Adipose tissue (tissue), 3 donors: ENCODE measurements around the gene CAMTA1. TPM values are rescaled to one million over a fixed set of nuclear protein-coding genes. Genes with fewer than 3 reads are reported as not detected.
"Not testable (repeated sequence)": the region's sequence is repeated elsewhere in the genome, so short reads cannot be mapped to it uniquely, and the experiment has no call there.

ENCODE experiments used
- H3K27ac ChIP-seq: one replicate; pipeline ENCODE4 v1.5.1; 2013; ENCODE audit warnings: low read depth, low read length
- WGBS, 3 donors: extraction: QIAGEN DNeasy Blood & Tissue Kit; methylation state at CpG; one replicate each; pipeline ENCODE4 v1.1.7; 2013; 5-methylcytosine and 5-hydroxymethylcytosine counted together
- polyA plus RNA-seq, 3 donors: library from polyadenylated mRNA; stranded (reverse); fragments of 200-250 nt; gene quantifications; one replicate each; pipeline ENCODE4 v1.2.3, GENCODE V29; 2013
- donor health status: healthy with polysubstance abuse.
- donor health status: Bipolar disorder and iron deficiency.
- donor health status: healthy.

CAMTA1 gene
- polyA plus RNA-seq, 3 donors: 25.7 to 111 (median 60.2) TPM

DNA sequence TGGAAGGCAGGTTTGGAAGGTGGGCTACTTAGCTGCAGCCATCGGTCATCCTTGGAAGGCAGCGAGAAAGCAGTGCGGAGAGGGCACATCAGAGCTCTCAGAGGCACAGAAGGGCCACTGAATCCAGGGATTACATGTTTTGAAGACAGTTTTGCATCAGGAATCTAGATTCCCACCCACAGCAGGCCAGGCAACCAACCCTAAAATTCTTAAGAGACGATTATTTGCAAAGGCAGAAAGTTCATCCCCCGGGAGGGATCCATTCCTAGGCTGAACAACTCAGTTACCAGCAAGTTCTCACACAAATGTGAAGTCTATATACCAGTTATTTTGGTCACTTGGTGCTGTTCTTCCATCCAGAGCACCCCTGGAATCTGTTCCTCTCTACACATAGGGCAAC is 528.6 kb downstream of the CAMTA1 start:
- 88 to 97% (median 91%) methylated on average over 5 of the region's 5 CpGs for WGBS, 3 donors
- no peak overlapping the region for H3K27ac ChIP-seq

DNA sequence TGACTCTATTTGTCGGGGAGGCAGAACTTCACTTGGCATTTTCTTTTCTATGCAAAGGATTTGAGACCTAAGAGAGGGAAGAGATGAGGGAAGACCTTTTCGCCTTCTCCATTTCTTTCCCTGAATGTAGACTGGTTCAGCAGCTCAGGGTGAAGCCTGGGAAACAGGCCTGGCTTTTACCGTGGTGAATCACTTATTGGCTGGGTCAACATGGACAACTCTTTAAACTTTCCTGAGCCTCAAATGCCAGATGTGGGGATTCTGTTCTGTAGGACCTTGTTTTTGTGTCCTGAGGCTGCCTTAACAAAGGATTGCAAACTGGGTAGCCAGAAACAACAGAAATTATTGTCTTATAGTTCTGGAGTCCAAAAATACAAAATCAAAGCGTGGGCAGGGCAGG is 530.1 kb downstream of the CAMTA1 start:
- H3K27ac ChIP-seq: no peak overlapping the region
- 77 to 87% (median 87%) methylated on average over 4 of the region's 4 CpGs for WGBS, 3 donors

DNA sequence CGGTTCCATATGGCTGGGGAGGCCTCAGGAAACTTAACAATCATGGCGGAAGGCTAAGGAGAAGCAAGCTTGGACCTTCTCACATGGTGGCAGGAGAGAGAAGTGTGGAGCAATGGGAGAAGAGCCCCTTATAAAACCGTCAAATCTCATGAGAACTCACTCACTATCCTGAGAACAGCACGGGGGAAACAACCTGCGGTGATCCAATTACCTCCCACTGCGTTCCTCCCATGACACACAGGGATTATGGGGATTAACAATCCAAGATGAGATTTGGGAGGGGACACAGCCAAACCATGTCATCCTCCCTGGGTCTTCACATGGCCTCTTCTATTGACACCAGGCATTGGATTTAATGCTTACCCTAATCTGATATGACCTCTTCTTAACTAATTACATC is 530.7 kb downstream of the CAMTA1 start:
- H3K27ac ChIP-seq: no peak overlapping the region
- 86 to 93% (median 89%) methylated on average over 6 of the region's 6 CpGs for WGBS, 3 donors

DNA sequence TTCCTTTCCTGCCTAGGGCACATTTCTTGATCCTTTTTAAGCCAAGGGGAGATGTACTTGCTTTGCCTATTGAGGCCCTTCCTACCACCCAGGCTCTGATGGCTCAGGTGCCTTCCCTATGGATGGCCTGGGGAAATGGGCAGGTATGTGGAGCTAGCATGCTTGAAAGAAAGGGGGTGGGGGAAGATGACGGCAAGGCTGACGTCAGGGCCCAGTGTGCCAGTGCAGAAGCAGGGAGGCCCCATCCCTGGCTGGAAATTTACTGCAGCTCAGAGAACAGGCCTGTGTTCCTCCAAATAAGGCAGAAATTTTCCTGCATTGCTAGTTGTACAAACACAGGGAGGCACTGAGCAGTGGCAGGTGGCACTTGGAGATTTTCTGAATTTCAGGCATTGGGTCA is 532.6 kb downstream of the CAMTA1 start:
- no peak overlapping the region for H3K27ac ChIP-seq
- 85 to 98% (median 93%) methylated on average over 2 of the region's 2 CpGs for WGBS, 3 donors

DNA sequence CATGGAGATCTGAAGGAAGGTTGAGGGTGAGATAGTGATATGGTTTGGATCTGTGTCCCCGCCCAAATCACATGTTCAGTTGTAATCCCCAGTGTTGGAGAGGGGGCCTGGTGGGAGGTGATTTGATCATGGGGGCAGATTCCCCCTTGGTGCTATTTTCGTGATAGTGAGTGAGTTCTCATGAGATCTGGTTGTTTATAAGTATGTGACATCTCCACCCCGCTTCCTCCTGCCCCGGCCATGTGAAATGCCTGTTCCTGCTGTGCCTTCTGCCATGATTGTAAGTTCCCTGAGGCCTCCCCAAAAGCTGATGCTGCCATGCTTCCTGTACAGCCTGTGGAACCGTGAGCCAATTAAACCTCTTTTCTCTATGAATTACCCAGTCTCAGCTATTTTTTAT is 533.9 kb downstream of the CAMTA1 start:
- 88 to 96% (median 88%) methylated on average over 5 of the region's 5 CpGs for WGBS, 3 donors
- no peak overlapping the region for H3K27ac ChIP-seq

DNA sequence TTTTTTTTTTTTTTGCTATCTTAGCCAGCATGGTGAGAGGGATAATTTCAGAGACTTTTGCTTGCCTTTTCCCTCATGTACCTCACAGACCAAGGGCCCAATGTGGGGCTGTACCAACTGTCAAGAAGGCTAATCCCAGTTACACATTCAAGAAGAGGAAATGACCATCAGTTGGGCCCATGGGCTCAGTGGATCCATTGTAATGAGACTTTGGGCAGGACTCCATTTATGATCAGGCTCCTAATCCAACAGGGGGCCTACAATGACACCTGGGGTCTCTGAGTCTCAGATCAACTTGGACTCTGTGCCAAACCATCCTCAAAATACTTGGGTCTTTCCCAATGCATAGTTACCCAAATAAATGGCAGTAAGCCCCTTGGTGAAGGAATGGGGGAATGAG is 535.4 kb downstream of the CAMTA1 start:
- no peak overlapping the region for H3K27ac ChIP-seq

DNA sequence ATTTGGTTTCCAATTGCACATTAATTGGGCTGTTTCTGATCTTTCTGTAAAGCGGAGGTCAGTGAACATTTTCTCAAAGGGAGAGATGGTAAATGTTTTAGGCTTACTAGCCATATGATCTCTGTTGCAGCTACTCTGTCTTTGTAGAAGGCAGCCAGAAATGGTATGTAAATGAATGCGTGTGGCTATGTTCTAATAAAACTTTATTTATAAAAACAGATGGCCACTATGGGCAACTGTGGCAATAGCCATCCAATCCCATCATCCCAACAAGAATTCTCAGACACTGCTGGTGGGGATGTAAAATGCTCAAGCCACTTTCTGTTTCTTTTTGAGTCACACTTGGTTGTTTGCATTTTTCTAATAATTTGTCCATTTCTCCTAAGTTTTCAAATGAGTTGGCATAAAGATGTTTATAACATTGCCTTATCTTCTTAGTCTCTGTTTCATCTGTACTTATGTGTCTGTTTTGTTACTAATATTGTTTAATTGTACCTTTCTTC is 537.1 kb downstream of the CAMTA1 start:
- no peak overlapping the region for H3K27ac ChIP-seq
- 94 to 95% (median 95%) methylated on average over 2 of the region's 2 CpGs for WGBS, 3 donors

DNA sequence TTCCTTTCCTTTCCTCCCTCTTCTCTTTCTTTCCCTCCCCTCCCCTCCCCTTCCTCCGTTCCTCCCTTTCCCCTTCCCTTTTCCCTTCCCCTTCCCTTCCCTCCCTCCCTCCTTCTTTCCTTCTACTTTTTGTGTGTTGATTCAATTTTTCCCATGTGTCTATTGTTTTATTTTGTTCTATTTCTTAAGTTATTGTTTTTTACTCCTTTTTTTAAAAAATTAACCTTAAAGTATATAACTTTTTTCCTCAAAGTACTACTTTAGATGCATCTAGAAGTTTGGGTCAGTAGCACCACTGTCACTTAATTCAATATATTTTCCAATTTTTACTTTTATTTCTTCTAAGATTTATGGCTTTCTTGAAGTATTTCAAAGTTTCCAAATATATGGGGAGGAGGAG is 537.7 kb downstream of the CAMTA1 start:
- 67 to 85% (median 76%) methylated on average over 1 of the region's 1 CpG for WGBS, 3 donors
- no peak overlapping the region for H3K27ac ChIP-seq

DNA sequence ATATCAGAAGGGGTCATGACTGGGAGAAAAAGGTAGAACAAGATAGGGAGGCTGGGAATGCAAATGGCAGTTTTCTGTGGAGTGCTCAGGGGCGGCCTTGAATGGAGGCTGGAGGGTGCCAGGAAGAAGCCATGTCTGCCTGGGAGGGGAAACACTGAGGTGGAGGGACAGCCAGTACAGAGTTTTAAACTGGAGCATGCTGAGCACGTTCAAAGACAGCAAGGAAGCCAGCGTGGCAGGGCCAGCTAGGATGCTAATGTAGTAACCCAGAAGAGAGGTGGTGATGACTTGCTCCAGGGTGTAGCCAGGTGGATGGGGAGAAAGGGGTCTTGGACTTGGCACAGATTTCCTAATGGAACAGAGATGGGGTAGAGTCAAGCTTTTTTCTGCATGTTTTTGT is 540.0 kb downstream of the CAMTA1 start:
- H3K27ac ChIP-seq: no peak overlapping the region
- WGBS, 3 donors: 81 to 85% (median 81%) methylated on average over 3 of the region's 3 CpGs

DNA sequence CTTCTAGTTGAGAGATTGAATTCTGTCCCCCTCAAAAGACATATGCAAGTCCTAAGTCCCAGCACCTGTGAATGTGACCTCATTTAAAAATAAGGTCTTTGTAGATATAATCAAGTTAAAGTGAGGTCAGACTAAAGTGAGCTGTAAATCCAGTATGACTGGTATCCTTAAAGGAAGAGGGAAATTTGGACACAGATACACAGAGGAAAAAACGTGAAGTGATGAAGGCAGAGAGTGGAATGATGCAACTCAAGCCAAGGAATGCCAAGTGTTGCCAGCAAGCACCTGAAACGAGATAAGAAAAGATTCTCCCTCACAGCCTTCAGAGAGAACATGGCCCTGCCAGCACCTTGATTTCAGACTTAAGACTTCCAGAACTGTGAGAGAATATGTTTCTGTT is 541.1 kb downstream of the CAMTA1 start:
- 33 to 56% (median 51%) methylated on average over 2 of the region's 2 CpGs for WGBS, 3 donors
- H3K27ac ChIP-seq: no peak overlapping the region

DNA sequence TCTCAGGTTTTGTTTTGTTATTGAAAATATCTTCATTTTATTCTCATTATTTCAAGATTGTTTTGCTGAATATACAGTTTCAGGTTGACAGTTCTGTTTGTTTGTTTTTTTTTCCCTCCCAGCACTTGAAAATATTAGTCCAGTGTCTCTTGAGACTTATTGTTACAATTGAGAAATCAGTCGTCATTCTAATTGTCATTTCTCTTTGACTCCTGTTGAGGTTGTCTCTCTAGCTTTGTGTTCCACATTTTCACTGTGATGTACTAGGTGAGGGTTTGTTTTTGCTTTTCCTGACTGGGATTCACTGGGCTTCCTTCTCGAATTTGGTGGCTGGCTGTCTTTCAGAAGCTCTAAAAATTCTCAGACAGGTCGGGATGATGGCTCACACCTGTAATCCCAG is 542.6 kb downstream of the CAMTA1 start:
- 58 to 73% (median 66%) methylated on average over 3 of the region's 3 CpGs for WGBS, 3 donors
- H3K27ac ChIP-seq: no peak overlapping the region

DNA sequence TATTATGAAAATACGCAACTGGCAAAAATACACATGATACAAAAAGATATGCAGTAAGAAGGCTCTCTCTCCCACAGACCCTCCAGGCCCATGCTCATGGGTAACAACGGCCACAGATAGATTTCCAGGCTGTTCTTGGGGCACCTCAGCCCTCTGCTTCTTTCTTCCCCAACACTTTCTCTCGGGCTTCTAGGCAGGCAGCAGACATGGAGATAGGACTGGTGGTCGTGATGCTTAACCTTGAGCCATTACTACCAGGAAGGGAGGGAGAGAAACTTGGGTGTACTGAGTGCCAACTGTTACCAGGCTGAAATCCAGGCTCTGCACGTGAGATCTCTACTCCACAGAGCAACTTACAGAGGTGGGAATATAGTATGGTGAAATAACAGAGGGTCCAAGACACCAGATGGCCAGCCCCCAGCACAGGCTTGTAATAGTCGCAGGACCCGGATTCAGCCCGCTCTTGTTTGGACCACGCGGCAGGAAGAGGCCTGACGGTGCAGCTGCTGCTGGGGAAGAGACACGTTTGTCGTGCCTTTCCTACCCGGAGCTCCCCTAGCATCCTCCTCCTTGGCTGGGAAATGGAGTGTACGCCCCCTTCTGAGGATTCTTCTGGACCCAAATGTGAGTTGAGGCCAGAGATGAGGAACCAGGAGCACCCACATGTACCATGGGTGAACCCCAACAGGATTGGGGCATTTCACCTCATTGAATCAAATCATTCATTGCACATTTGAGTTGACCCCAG is 544.8 kb downstream of the CAMTA1 start:
- WGBS, 3 donors: 75 to 90% (median 87%) methylated on average over 15 of the region's 15 CpGs
- H3K27ac ChIP-seq: no peak overlapping the region

DNA sequence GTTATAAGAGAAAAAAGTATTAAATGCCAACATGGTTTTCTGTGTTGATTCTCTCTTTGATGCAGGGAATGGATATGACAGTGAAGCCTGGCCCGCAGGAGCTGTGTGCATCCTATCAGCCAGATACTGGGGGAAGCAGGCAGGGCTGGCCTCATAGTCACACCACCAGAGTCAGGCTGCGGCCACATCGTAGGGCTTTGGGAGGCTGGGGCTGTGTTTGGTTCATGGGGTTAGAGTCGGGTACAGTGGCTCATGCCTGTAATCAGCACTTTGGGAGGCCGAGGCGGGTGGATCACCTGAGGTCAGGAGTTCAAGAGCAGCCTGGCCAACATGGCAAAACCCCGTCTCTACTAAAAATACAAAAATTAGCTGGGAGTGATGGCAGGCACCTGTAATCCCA is 545.5 kb downstream of the CAMTA1 start:
- H3K27ac ChIP-seq: not testable (repeated sequence)
- WGBS, 3 donors: 89 to 93% (median 91%) methylated on average over 7 of the region's 7 CpGs

DNA sequence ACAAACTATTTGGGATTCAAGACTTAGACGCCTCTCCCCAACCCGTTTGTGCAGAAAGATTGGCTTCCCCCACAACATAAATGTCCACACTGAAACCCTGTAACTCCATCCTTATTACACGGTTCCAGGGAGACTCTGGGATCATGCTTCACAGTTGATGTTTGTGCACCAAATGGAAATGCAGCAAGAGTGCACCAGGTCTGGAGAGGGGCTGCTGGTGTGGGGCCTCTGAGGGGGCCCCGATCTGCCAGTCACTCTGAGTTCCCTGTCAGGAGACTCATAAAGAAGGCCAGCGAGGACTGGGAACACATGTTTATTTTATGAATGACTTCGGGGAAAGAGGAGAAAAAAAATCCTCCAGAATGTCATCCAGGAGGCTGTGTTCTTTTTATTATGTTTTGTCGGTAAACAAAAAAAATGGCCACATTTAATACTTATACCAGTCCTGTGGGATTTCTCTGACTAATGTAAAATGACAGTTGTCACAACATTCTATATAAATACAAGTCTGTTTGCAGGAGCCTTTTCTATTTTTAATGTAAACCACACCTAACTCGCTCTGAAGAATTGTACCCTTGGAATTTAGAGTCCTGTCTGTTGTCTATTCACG is 546.8 kb downstream of the CAMTA1 start:
- no peak overlapping the region for H3K27ac ChIP-seq
- 59 to 77% (median 68%) methylated on average over 9 of the region's 9 CpGs for WGBS, 3 donors

DNA sequence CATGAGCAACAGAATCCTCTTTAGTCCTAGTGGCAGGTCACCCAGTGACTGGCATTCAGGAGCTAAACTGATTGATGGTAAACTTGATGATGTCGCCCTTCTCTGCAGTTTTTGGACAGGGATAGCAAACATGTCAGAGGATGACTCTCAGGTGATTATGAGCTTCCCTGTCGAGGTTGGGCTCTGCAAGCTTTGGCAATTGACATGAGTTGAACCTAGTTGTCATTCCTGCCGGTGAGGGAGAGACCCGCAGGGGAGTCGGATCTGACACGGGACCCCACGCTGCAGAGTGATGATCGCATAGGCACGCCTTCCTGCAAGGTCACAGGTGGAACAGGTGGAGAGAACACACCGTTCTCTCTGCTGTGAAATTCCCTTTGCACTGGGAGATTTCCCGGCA is 547.8 kb downstream of the CAMTA1 start:
- 37 to 88% (median 77%) methylated on average over 11 of the region's 11 CpGs for WGBS, 3 donors
- no peak overlapping the region for H3K27ac ChIP-seq

DNA sequence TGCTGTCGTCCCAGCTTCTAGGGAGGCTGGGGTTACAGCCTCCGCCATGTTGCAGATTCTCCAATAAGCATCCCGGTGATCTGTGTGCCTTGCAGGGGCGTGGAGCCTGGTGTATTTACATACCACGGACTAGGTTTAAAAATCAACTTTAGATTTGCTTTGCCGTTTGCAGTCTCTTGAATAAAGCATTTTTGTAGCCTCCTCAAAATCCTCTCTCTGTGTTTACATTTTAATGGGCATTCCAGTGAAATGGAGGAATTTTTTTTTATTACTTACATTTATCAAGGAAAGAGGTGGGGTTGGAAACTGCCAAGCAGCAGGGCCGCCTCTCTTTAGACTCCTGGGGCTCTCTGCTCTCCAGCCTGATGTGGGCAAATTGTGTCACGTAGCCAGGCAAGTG is 548.4 kb downstream of the CAMTA1 start:
- no peak overlapping the region for H3K27ac ChIP-seq
- 34 to 71% (median 63%) methylated on average over 8 of the region's 8 CpGs for WGBS, 3 donors

DNA sequence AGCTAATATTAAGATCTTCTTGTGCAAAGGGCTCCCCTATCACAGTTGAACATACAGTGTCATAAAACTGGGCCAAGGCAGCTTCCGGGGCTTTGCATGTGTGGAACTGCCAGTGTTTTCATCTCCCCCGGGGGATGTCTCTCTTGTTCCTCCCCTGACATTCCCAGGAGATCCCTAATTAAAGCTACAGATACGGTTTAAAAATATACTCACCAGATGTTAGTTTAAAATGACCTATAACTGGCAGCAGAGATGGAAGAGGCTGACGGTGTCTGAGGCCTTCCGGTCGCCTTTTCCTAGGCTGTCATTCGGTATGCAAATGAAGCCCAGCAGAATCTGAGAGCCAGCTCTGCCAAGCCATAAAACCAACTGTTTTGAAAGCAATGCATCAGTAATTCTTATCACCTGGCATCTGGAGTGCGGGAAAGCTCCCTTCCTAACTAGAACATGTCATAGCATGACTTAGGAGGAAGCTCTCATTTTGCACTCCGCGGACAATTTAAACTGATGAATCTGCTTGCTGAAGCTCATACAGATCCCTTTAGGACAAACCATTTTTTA is 549.3 kb downstream of the CAMTA1 start:
- no peak overlapping the region for H3K27ac ChIP-seq
- WGBS, 3 donors: 40 to 48% (median 44%) methylated on average over 10 of the region's 10 CpGs

DNA sequence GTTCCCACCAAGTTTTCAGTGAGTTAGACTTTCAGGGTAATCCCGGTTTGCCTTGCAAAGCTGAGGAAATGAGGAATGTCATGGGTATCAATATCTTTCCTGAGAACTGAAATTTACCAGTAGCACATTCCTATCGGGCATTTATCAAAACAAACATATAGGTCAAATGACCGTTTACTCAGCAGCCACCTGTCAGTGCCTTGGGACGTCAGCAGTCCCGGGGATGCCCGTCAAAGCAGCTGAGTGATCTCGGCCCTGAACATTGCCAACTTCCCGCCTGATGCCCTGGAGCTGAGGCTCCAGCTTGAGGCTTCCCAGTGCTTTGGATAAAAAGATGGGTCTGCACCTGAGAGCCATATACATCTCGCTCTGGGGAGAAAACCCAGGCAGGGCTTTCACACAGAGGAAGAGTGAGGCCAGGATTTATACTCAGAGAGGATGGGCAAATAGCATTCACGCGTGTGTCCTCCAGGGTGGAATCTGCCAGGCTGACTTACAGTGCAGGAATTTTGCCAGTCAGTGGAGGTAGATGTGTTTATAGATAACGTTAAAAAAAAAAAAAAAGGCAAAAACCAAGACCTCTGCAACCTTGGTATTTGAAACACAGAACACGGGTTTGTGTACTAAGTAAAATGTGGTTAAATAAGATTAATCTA is 550.1 kb downstream of the CAMTA1 start:
- WGBS, 3 donors: 35 to 84% (median 79%) methylated on average over 13 of the region's 13 CpGs
- no peak overlapping the region for H3K27ac ChIP-seq

DNA sequence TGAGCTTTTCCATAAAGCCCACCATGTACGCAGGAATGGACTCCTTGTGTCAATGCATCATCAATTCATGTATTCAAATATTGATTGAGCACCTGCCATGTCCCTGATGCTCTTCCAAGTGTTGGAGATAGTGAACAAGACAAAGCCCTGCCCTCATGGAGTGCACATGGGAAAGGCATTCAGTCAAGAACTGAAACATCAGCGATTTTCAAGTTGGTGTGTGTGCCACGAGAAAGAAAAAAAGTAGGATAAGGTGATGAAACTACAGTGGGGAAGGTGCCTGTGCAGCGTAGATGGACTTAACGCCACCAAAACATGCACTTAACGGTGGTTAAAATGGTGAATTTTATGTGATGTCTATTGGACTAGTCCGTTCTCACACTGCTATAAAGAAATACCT is 553.2 kb downstream of the CAMTA1 start:
- no peak overlapping the region for H3K27ac ChIP-seq
- 93 to 95% (median 94%) methylated on average over 7 of the region's 7 CpGs for WGBS, 3 donors
